Right lobe of liver (tissue), 6 donors: ENCODE data around the gene CYBA. TPM values are rescaled to one million over a fixed set of nuclear protein-coding genes. Genes with fewer than 3 reads are reported as not detected.

Experiments
- ATAC-seq, 4 donors: fragments of 200-7000 bp; cut with Tn5 transposase; one replicate each; pipeline ENCODE4 v1.9.1; 2020; ENCODE audit warnings: mild to moderate bottlenecking in 4 of 4, moderate library complexity in 4 of 4
- DNase-seq, 3 donors: peaks; one replicate each; pipeline ENCODE4 v3.0.0-alpha.2; 2020
- H3K27ac ChIP-seq, 3 donors: fragments of 200-600 bp; one replicate each; pipeline ENCODE4 v1.8.0; 2022
- H3K27me3 ChIP-seq, 2 donors: fragments of 200-600 bp; one replicate each; pipeline ENCODE4 v1.8.0; 2022
- H3K36me3 ChIP-seq, 4 donors: fragments of 200-600 bp; sonication (generic) in 1 of 4; one replicate each; pipeline versions ENCODE4 v1.5.1 to v1.8.0; 2017 to 2022; ENCODE audit warnings: control low read depth in 1 of 4
- H3K4me1 ChIP-seq, 4 donors: fragments of 200-600 bp; sonication (generic) in 1 of 4; one replicate each; pipeline versions ENCODE4 v1.5.1 to v1.8.0; 2017 to 2022; ENCODE audit warnings: control low read depth in 1 of 4
- H3K4me3 ChIP-seq, 3 donors: fragments of 200-600 bp; one replicate each; pipeline ENCODE4 v1.8.0; 2022
- H3K9me3 ChIP-seq, 4 donors: fragments of 200-600 bp; sonication (generic) in 1 of 4; one replicate each; pipeline versions ENCODE4 v1.5.1 to v1.8.0; 2017 to 2022; ENCODE audit warnings: control low read depth in 1 of 4
- POLR2A ChIP-seq: fragments of 450-650 bp; IDR thresholded peaks from one replicate; pipeline ENCODE4 v1.6.1; 2017; ENCODE audit warnings: antibody characterized with exemption, mild to moderate bottlenecking
- WGBS: methylation state at CpG from one replicate; pipeline ENCODE4 v1.1.6; 2018; ENCODE audit warnings: low coverage, low lambda C conversion rate; ENCODE audit not compliant: insufficient coverage; ENCODE audit errors: missing lambda C conversion rate; 5-methylcytosine and 5-hydroxymethylcytosine counted together
- intact Hi-C, 2 donors: fragments of 100-400 bp; cut with DNase I; formaldehyde crosslinking; loops; one replicate each; pipeline versions ENCODE4 v1.11.2 to v1.14.1; 2022
- long read RNA-seq: library from polyadenylated mRNA; unstranded; transcript quantifications from one replicate; pipeline ENCODE4 v2.0.0, GENCODE V29; 2019
- total RNA-seq, 6 experiments: library from RNA; depleted of rRNA in 2 of 6; stranded (reverse); fragments of >200 nt in 2 of 6; fragmentation: NEBNext Ultra II Directional in 3 of 6; extraction: Animal tissue kit (Norgen Biotek cat#: 25700) in 3 of 6; gene quantifications; one replicate each; pipeline versions ENCODE4 v1.1.0 to v1.2.4, GENCODE V29; 2016 to 2023
- TF ChIP-seq, protein P1 (sequence below), 4 donors: fragments of 200-600 bp in 3 of 4; fragments of 450-650 bp in 1 of 4; IDR thresholded peaks; one replicate each; pipeline versions ENCODE4 v1.5.1 to v1.8.0; 2016 to 2022; ENCODE audit warnings: antibody characterized with exemption in 4 of 4, mild to moderate bottlenecking in 2 of 4
- donor health status: DM: no; HTN: yes; CAD: no.
- donor health status: DM: no; HTN: no; CAD: no.
- donor health status: DM: no; HTN: no; CAD: no.
- donor health status: DM: no; HTN: yes; CAD: no.
- donor health status: DM: no; HTN: yes; CAD: no.

The CYBA gene
- total RNA-seq: 10 to 100 TPM; 22.8 to 70.0 (median 41.3) TPM
- long read RNA-seq, partial matches to known transcripts: 0 of 2 reads
- long read RNA-seq, other reads (novel, unspliced or antisense): 0 of 2 reads

DNA sequence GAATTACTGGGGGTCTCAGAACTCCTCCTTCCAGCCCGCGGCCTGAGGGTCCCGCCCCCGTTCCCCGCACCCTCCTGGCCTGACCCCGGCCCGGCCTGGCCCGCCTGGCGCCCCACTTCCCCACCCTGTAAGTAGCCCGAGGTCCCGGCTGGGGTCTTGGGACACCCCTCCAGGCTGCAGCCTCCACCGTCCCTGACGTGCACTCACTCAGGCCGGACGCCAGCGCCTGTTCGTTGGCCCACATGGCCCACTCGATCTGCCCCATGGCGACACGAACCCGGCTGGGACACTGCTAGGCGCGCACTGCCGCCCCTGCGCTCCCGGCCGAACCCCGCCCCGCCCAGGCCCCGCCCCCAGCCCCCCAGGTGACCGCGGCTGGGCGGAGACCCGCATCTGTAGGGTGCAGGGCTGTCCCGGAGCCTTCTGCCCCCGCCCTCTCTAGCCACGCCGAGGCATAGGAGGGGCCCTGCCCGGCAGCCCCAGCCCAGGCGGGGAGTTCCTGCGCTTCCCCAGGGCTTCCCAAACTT, at the start of gene CYBA:
Gene CYBA, minus strand, starts transcription at position 305 of the 527 bp plus-strand sequence. Its CDS starts 40 bp downstream, at position 265.
- Histone ChIP-seq H3K9me3 (no peaks in the 10 kb centered on the region), H3K27ac (peak within 1 kb of the TSS; percentile 50 to 92 (median 72)), H3K4me1 (no peaks in the 10 kb centered on the region), H3K36me3 (peaks cover 0 to 25% (median 0%) of the 10 kb centered on the region in 4 donors), H3K4me3 (peak within 1 kb of the TSS; percentile 55 to 63 (median 61)), H3K27me3 (no peaks in the 10 kb centered on the region)
- WGBS: 74% methylated on average over 9 of the region's 41 CpGs
- peak; percentile 74 to 88 (median 82) for ATAC-seq
- intact Hi-C loops: no loop called here
- TF ChIP-seq, protein P1, sequence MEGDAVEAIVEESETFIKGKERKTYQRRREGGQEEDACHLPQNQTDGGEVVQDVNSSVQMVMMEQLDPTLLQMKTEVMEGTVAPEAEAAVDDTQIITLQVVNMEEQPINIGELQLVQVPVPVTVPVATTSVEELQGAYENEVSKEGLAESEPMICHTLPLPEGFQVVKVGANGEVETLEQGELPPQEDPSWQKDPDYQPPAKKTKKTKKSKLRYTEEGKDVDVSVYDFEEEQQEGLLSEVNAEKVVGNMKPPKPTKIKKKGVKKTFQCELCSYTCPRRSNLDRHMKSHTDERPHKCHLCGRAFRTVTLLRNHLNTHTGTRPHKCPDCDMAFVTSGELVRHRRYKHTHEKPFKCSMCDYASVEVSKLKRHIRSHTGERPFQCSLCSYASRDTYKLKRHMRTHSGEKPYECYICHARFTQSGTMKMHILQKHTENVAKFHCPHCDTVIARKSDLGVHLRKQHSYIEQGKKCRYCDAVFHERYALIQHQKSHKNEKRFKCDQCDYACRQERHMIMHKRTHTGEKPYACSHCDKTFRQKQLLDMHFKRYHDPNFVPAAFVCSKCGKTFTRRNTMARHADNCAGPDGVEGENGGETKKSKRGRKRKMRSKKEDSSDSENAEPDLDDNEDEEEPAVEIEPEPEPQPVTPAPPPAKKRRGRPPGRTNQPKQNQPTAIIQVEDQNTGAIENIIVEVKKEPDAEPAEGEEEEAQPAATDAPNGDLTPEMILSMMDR (IDR thresholded peaks at IDR 0.05): no peak
- TF ChIP-seq POLR2A: peak; percentile 34
- peak; percentile 74 to 88 (median 84) for DNase-seq

DNA sequence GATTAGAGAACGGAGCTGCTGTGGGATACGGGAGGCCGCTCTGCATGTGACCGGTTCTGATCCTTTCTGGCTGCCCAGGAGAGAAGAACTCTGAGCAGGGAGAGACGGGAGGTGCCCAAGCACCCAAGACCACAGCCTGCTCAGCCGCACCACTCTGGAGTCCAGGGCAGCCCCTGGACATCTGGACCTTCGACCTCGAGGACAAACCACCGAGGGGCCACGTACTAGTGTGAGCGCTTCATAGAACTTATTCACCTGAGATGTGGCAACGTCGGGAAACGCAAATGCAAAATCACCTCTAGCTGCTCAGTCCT, 49.4 kb upstream of the CYBA start:
- intact Hi-C loops: no loop called here
- Histone ChIP-seq H3K9me3 (no peaks in the 10 kb centered on the region), H3K36me3 (peaks cover 0 to 9% (median 1%) of the 10 kb centered on the region in 4 donors), H3K27ac (peak overlapping the region; percentile 16 to 82 (median 78)), H3K27me3 (no peaks in the 10 kb centered on the region), H3K4me3 (no peak overlapping the region), H3K4me1 (peaks cover 0 to 10% (median 3%) of the 10 kb centered on the region in 4 donors)
- DNase-seq: no peak
- 57% methylated on average over 13 of the region's 14 CpGs for WGBS
- TF ChIP-seq POLR2A: no peak
- ATAC-seq: no peak

DNA sequence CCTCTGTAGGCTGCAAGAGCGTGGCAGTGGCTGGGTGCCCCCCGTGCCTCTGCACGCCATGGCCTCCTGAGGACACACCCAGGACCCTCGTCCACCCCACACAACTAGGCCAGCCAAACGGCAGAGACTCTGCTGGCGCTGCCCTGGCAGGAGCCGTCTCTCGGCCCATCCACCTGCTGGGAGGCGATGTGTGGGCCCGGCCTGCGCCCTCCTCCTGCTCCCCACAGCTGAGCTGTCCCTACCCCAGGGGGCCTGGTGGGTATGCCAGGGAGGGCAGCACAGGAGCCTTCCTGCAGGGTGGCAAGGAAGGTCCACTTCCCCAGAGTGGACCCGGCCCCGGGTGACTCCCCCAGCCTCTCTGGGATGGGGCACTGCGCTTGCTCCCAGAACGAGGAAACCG, 48.3 kb upstream of the CYBA start:
- intact Hi-C loops: no loop called here
- WGBS: no CpG with 5 or more reads among the region's 16 CpGs
- Histone ChIP-seq H3K27ac (no peak overlapping the region), H3K9me3 (no peaks in the 10 kb centered on the region), H3K4me1 (peaks cover 0 to 4% (median 0%) of the 10 kb centered on the region in 4 donors), H3K36me3 (peaks cover 0 to 9% (median 1%) of the 10 kb centered on the region in 4 donors), H3K27me3 (no peaks in the 10 kb centered on the region), H3K4me3 (no peak overlapping the region)
- ATAC-seq (no peak), DNase-seq (no peak)
- TF ChIP-seq POLR2A: no peak
- TF ChIP-seq, protein P1 (IDR thresholded peaks at IDR 0.05): no peak

DNA sequence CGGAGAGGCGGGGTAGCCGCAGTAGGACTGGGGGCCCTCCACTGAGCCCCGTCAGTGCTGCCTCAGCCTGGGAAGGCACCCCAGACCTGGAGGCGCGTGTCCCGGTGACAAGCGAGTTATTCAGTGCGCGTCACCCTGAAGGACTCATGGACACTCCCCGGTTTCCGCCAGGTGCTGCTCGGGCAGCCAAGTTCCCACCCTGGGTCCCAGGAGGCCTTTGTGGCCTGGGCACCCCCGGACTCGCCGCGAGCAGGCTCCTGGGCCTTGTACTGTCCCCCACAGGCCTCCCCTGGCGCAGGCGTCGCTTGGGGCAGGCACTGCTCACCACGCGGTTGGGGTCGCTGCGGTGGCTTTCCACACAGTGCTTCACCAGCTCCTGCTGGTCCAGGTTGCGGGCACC, 47.8 kb upstream of the CYBA start:
- DNase-seq (no peak), ATAC-seq (no peak)
- TF ChIP-seq POLR2A: no peak
- TF ChIP-seq, protein P1 (IDR thresholded peaks at IDR 0.05): no peak
- peaks cover 0 to 4% (median 0%) of the 10 kb centered on the region in 4 donors for H3K4me1 ChIP-seq
- H3K27ac ChIP-seq: no peak overlapping the region
- H3K36me3 ChIP-seq: peaks cover 0 to 9% (median 1%) of the 10 kb centered on the region in 4 donors
- intact Hi-C loops: no loop called here
- H3K9me3 ChIP-seq: no peaks in the 10 kb centered on the region
- no peaks in the 10 kb centered on the region for H3K27me3 ChIP-seq
- WGBS: 96% methylated on average over 8 of the region's 25 CpGs
- no peak overlapping the region for H3K4me3 ChIP-seq

DNA sequence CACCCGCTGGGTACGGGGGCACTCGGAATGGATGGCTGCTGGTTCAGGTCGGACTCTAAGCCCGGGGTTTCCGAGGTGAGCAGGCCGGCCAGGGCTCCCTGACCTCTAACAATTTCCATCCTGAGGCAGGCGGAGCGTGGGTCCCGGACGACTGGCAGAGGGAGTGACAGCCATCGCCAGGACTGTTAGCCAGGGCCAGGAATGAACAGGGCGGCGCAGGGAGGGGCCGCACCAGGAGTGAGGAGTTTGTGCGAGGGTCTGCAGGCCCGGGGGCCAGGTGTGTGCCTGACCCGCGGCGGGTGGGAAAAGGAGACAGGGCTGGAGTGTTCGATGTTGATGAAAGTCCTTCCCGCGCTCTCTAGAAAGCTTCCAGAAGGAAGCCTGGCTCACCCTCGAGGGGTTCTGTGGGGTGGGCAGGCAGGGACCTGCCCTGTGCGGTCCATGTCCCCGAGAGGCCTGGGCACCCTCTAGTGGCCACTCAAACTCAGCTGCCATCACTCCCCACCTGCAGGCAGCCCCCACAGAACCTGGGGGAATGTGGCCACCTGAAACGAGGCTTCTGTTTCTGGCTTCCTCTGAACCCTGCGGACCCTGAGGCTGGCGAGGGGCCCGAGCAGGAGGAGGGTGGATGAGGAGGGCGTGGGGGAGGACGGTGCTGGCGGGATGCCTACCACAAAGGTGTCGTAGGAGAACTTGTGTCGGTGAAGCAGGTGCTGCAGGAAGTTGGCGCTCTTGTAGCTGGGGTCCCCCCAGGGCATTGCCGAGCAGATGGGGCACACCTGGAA, 47.2 kb upstream of the CYBA start:
- WGBS: 77% methylated on average over 9 of the region's 37 CpGs
- Histone ChIP-seq H3K4me1 (peaks cover 0 to 4% (median 0%) of the 10 kb centered on the region in 4 donors), H3K27ac (no peak overlapping the region), H3K4me3 (no peak overlapping the region), H3K36me3 (peaks cover 0 to 9% (median 1%) of the 10 kb centered on the region in 4 donors), H3K27me3 (no peaks in the 10 kb centered on the region), H3K9me3 (no peaks in the 10 kb centered on the region)
- intact Hi-C loops: no loop called here
- no peak for TF ChIP-seq POLR2A
- TF ChIP-seq, protein P1 (IDR thresholded peaks at IDR 0.05): peak; percentile 28 to 38 (median 36)
- peak in 2 of 4 donors; percentile 5 to 7 for ATAC-seq
- no peak for DNase-seq
